PC-3 (cell line): ENCODE data around the gene HDAC4.

Experiments
- CTCF ChIP-seq: fragments of 300-600 bp; sonication (generic); conservative IDR thresholded peaks from 2 replicates; pipeline ENCODE4 v1.5.1; 2017; ENCODE audit warnings: antibody characterized with exemption, low read depth, mild to moderate bottlenecking, low read length
- EZH2 ChIP-seq: fragments of 300-600 bp; sonication (generic); IDR thresholded peaks from one replicate; pipeline ENCODE4 v1.6.1; 2017; ENCODE audit warnings: antibody characterized with exemption, mild to moderate bottlenecking, low read length; ENCODE audit not compliant: unreplicated experiment
- EZH2phosphoT487 ChIP-seq: fragments of 300-600 bp; sonication (generic); IDR thresholded peaks from 2 replicates; pipeline ENCODE4 v1.6.1; 2018; ENCODE audit warnings: mild to moderate bottlenecking, antibody characterized with exemption, low read length, borderline replicate concordance

GRCh38 chr2:239369631-239370161 lies 31.1 kb downstream of the HDAC4 start:
- TF ChIP-seq CTCF (no peak), EZH2 (no peak), EZH2phosphoT487 (no peak)
